NB4 (cell line): Measurements from ENCODE around the gene ARHGEF17.
A peak's percentile ranks its signal among the peaks of the same experiment; 100 is the strongest.

Experiments
- DNase-seq: peaks from one replicate; pipeline ENCODE4 v3.0.0; 2010; ENCODE audit warnings: low read depth
- H3K4me3 ChIP-seq: one replicate; pipeline ENCODE4 v1.5.1; 2011; ENCODE audit warnings: mild to moderate bottlenecking, low read depth, low read length, moderate library complexity
- CTCF ChIP-seq: IDR thresholded peaks from one replicate; pipeline ENCODE4 v1.5.1; 2012; ENCODE audit warnings: low read depth, low read length
- MAX ChIP-seq: IDR thresholded peaks from 2 replicates; pipeline ENCODE4 v1.6.1; 2011; ENCODE audit warnings: low read depth, low read length
- MYC ChIP-seq: IDR thresholded peaks from 2 replicates; pipeline ENCODE4 v1.6.1; 2011; ENCODE audit warnings: low read depth, low read length
- POLR2A ChIP-seq: IDR thresholded peaks from 2 replicates; pipeline ENCODE4 v1.6.1; 2011; ENCODE audit warnings: mild to moderate bottlenecking; ENCODE audit not compliant: insufficient read length; ENCODE audit errors: extremely low read depth

The ARHGEF17 gene

GRCh38 chr11:73380331-73380730 is 72.3 kb downstream of the ARHGEF17 start:
- no peak overlapping the region for H3K4me3 ChIP-seq
- no peak for TF ChIP-seq POLR2A
- no peak for TF ChIP-seq CTCF
- TF ChIP-seq MYC: no peak
- no peak for TF ChIP-seq MAX
- DNase-seq: peak; percentile 30

- TF ChIP-seq MYC (no peak), POLR2A (no peak), CTCF (no peak), MAX (no peak)
- no peak for DNase-seq
- no peak overlapping the region for H3K4me3 ChIP-seq
Measured at GRCh38 chr11:73380897-73381410, 72.9 kb downstream of the ARHGEF17 start.

GRCh38 chr11:73381589-73381988 is 73.5 kb downstream of the ARHGEF17 start:
- peak; percentile 50 for DNase-seq
- no peak overlapping the region for H3K4me3 ChIP-seq
- TF ChIP-seq MYC (no peak), MAX (no peak), CTCF (no peak), POLR2A (no peak)

- DNase-seq: no peak
- H3K4me3 ChIP-seq: no peak overlapping the region
- TF ChIP-seq MAX (no peak), MYC (no peak), POLR2A (no peak), CTCF (no peak)
Measured at GRCh38 chr11:73382183-73382582, 74.1 kb downstream of the ARHGEF17 start.

GRCh38 chr11:73382747-73383146 is 74.7 kb downstream of the ARHGEF17 start:
- H3K4me3 ChIP-seq: no peak overlapping the region
- no peak for DNase-seq
- TF ChIP-seq CTCF (no peak), MYC (no peak), MAX (no peak), POLR2A (no peak)
